ENCODE measurements around the gene RHO. TPM values are rescaled to one million over a fixed set of nuclear protein-coding genes. Genes with fewer than 3 reads are reported as not detected.

Gene RHO
- total RNA-seq, 1 experiment from 2014 or later, result not detected

DNA sequence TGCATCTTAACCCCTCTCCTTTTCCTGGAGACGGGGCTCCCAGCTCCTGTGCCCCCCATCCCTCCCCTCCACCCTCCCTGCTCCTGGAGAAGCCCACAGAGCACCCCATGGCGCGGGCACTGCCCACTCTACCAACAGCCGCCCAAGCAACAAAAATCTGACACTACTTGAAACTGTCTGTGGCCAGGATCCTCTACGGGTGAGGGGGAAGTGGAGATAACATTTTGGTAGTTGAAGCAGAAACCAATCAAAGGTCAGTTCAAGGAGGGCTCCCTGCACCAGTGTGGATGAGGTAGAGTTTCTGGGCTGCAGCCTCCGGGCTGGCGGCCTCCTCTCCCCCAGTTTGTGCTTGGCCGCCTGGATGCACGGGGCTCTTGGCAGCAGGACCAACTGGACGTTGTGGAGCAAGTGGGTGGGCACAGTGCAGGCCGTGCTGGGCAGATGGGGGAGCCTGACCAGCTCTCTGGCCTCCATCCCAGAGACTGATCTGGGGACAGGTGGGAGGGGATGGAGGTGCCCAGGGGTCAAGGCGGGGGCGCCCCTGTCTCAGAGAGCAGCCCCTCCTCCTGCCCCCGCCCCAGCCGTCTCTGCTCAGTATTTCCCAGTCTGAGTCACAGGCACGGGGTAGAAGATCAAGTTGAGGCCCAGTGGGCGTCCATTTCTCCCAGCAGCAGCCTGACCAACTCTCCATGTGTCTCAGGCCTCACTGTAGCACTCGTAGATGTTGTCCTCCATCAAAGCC, 27.3 kb downstream of the RHO start:
- H3K9me3 Mint-ChIP-seq, result no peaks in the 10 kb centered on the region
- WGBS (ENCODE audit: extremely low coverage, insufficient read length, low lambda C conversion rate), result no CpG with 5 or more reads among the region's 18 CpGs
- no peak overlapping the region for H3K23ac ChIP-seq (ENCODE audit: insufficient read length, low read depth, low read length)
- no peak overlapping the region for H3K4ac ChIP-seq (ENCODE audit: low read depth, low read length)
- no peak overlapping the region for H4K8ac ChIP-seq (replicated peaks; ENCODE audit: insufficient read length, low read depth, low read length)
- no peaks in the 10 kb centered on the region for H3K23me2 ChIP-seq (ENCODE audit: insufficient read length, low read depth, low read length, poor library complexity, severe bottlenecking)
- no peak overlapping the region for H2BK20ac ChIP-seq (ENCODE audit: low read depth, low read length, poor library complexity, severe bottlenecking)
- H3K4me1 ChIP-seq (ENCODE audit: insufficient read depth, low read length), result no peaks in the 10 kb centered on the region; the same call in 1 of the 2 replicates
- H2AFZ ChIP-seq (ENCODE audit: low read length), result no peak overlapping the region
- no peak overlapping the region for H3K9ac ChIP-seq (ENCODE audit: extremely low read depth, insufficient read length, low read length)
- no peak overlapping the region for H2BK5ac ChIP-seq (ENCODE audit: insufficient read length, low read length)
- no peak overlapping the region for H2BK120ac ChIP-seq (ENCODE audit: low read depth, low read length, poor library complexity, severe bottlenecking)
- H3K27me3 Mint-ChIP-seq (ENCODE audit: low read depth), result no peaks in the 10 kb centered on the region; the same call in 1 of the 2 replicates
- H2BK15ac ChIP-seq (ENCODE audit: low read depth, low read length), result no peak overlapping the region
- peaks cover 0 to 22% (median 3%) of the 10 kb centered on the region in 3 experiments; a peak in 2 of 7 replicates for H3K36me3 Mint-ChIP-seq (ENCODE audit: insufficient read depth in 1 of 3, low read depth in 3 of 3)
- no peak for DNase-seq
- H3K4me2 ChIP-seq (ENCODE audit: insufficient read depth, insufficient read length, low read length), result no peak overlapping the region
- H3K79me2 ChIP-seq (ENCODE audit: insufficient read depth, low read length), result no peaks in the 10 kb centered on the region
- no peak overlapping the region for H3T11ph ChIP-seq (ENCODE audit: low read length)
- H4K20me1 ChIP-seq (ENCODE audit: control insufficient read depth, insufficient read depth, insufficient read length), result no peaks in the 10 kb centered on the region
- H3K4me3 Mint-ChIP-seq, result no peak overlapping the region
- no peak overlapping the region for H3K27ac ChIP-seq (ENCODE audit: insufficient read length, low read depth, low read length)
- H3K4me1 Mint-ChIP-seq, result peaks cover 26 to 63% of the 10 kb centered on the region in 2 experiments
- H3K27ac Mint-ChIP-seq, result 0 out of 7 replicates have a peak overlapping the region, but pooled peaks of 1 of the 3 experiments have one; percentile 12
- no peak overlapping the region for H4K91ac ChIP-seq (ENCODE audit: insufficient read length, low read depth, low read length)
- no peak overlapping the region for H2AK5ac ChIP-seq (ENCODE audit: insufficient read length, low read length)
- no peak overlapping the region for H3K14ac ChIP-seq (ENCODE audit: insufficient read depth, low read length)
- no peak overlapping the region for H2BK12ac ChIP-seq (ENCODE audit: insufficient read length, low read depth, low read length)
- H3K9me3 ChIP-seq (ENCODE audit: control insufficient read depth, low read depth, low read length), result no peaks in the 10 kb centered on the region
- no peaks in the 10 kb centered on the region for H3K27me3 ChIP-seq (ENCODE audit: insufficient read depth, low read length)
- no peak overlapping the region for H3K56ac ChIP-seq (ENCODE audit: insufficient read length, low read depth, low read length)
- TF ChIP-seq, protein P1, sequence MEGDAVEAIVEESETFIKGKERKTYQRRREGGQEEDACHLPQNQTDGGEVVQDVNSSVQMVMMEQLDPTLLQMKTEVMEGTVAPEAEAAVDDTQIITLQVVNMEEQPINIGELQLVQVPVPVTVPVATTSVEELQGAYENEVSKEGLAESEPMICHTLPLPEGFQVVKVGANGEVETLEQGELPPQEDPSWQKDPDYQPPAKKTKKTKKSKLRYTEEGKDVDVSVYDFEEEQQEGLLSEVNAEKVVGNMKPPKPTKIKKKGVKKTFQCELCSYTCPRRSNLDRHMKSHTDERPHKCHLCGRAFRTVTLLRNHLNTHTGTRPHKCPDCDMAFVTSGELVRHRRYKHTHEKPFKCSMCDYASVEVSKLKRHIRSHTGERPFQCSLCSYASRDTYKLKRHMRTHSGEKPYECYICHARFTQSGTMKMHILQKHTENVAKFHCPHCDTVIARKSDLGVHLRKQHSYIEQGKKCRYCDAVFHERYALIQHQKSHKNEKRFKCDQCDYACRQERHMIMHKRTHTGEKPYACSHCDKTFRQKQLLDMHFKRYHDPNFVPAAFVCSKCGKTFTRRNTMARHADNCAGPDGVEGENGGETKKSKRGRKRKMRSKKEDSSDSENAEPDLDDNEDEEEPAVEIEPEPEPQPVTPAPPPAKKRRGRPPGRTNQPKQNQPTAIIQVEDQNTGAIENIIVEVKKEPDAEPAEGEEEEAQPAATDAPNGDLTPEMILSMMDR (conservative IDR thresholded peaks at IDR 0.05), result no peak
- H3K79me1 ChIP-seq (ENCODE audit: insufficient read depth, low read depth, low read length, poor library complexity, severe bottlenecking), result no peaks in the 10 kb centered on the region
- no peak overlapping the region for H3K18ac ChIP-seq (ENCODE audit: insufficient read length, low read depth, low read length)
- H4K5ac ChIP-seq (ENCODE audit: insufficient read length, low read depth, low read length), result no peak overlapping the region
